Measurements from ENCODE around the gene ZFAND2B. TPM values are rescaled to one million over a fixed set of nuclear protein-coding genes. Genes with fewer than 3 reads are reported as not detected.
A peak's percentile ranks its signal among the peaks of the same experiment; 100 is the strongest.

The ZFAND2B gene
- total RNA-seq, 1 experiment from 2014 or later, result 19.5 TPM

DNA sequence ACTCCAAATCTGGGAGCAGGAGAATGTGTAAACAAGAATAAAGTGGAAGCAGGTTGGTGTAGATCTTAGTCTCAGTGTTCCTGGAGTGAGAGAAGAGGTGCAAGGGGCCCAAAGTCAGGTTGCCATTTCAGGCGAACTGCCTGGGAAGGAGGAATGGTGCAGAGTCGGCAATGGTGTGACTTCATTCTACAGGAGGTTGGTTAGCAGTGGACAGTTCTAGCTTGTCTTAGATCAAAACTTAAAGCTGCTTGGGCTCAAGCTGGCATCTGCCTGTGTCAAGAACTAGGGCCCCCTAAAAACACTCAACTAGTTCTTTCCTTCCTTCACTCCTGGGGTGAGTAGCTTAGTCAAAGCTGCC, 42.2 kb downstream of the ZFAND2B start (continued):
- TF ChIP-seq NR3C1 (CRISPR knock-in tag; conservative IDR thresholded peaks at IDR 0.05; ENCODE audit: low read depth) (no peak), ZNF317 (CRISPR knock-in tag; IDR thresholded peaks at IDR 0.05; ENCODE audit: borderline replicate concordance, low read depth) (no peak)

DNA sequence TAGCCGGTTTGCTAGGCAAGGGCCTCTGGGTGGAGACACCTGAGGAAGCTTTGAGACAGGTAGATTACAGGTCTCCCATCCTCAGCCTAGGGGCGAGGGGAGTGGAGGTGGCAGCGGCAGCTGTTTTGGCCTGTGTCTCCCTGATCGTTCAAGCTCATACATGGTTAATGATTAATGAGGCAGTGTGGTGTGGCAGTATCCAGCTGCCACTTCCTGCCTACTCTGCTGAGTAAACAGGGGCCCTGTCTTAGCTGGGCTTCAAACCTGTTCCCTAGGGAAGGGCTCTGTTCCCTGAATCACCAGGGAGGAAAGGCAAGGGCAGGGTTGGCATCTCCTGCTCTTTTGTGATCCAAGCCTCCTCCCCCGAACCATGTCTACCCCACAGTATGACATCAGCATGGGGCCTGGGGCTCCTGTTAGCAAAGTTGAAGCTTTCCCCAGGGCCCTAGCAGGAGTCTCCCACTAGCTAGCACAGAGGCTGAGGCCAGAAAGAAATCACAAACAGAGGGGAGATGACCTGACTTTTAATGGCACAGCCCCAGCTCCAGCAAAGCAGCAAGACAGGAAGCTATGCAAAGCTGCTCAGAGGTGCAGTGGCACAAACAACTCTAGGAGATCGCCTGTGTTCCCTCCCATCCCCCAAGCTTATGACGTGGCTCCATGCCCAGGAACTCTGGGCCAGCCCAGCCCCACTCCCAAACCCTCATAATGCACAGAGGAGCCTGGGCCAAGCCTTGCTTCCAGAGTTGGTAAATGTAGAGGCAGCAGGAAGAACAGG, 42.8 kb downstream of the ZFAND2B start:
- TF ChIP-seq GABPB1 (CRISPR knock-in tag; IDR thresholded peaks at IDR 0.05), result peak; percentile 43; the same call in 1 of the 2 replicates
- TF ChIP-seq JAZF1 (CRISPR knock-in tag; IDR thresholded peaks at IDR 0.05), result no peak
- Mint-ChIP-seq H3K4me3 (no peak overlapping the region), H3K4me1 (peaks cover 31% of the 10 kb centered on the region), H3K27me3 (ENCODE audit: low read depth) (peaks cover 31% of the 10 kb centered on the region), H3K9me3 (no peaks in the 10 kb centered on the region), H3K27ac (peak overlapping the region; percentile 76; the same call in 1 of the 2 replicates), H3K36me3 (peaks cover 19% of the 10 kb centered on the region; the same call in 1 of the 2 replicates)
- CTCF ChIA-PET, result interaction anchor here (0.6 to 3.0 kb wide), 11 partner anchors 13 to 246 kb away, joined by 3 to 25 read pairs (median 3); partner anchors contain the start of genes ANKZF1, ATG9A and DNAJB2
- DNase-seq (ENCODE audit: low spot score) (no peak), ATAC-seq (no peak)
- POLR2A ChIA-PET, result interaction anchor here (1.1 to 2.3 kb wide), 4 partner anchors 25 to 296 kb away, joined by 3 to 11 read pairs (median 5); partner anchors contain the start of gene ABCB6

DNA sequence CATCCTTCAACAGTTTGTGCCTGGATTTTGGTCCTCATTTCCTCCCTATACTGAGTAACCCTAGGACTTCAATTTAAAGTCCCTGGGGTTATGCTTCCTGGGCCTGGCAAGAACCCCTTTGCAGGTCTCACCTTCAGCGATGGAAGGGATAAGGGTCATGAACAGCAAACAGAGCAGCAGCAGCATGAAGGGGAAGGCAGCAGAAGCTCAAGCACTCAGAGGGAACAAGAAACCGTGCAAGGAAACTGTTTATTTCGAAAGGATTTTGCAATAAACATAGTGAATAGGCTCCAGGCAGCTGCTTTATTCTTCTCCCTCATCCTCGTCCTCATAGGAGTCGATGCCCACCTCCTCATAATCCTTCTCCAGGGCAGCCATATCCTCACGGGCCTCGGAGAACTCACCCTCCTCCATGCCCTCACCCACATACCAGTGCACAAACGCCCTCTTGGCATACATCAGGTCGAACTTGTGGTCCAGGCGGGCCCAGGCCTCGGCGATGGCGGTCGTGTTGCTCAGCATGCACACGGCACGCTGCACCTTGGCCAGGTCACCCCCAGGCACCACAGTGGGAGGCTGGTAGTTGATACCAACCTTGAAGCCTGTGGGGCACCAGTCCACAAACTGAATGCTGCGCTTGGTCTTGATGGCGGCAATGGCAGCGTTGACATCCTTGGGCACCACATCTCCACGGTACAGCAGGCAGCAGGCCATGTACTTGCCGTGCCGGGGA, 43.6 kb downstream of the ZFAND2B start:
- H3K36me3 Mint-ChIP-seq, result peaks cover 19% of the 10 kb centered on the region; the same call in 1 of the 2 replicates
- POLR2A ChIA-PET, result interaction anchor here (1.1 to 2.3 kb wide), 3 partner anchors 24 to 31 kb away, joined by 3 to 11 read pairs (median 3); partner anchors contain the start of gene ABCB6
- H3K27me3 Mint-ChIP-seq (ENCODE audit: low read depth), result peaks cover 39% of the 10 kb centered on the region
- H3K9me3 Mint-ChIP-seq, result no peaks in the 10 kb centered on the region
- DNase-seq (ENCODE audit: low spot score) (no peak), ATAC-seq (no peak)
- H3K4me3 Mint-ChIP-seq, result no peak overlapping the region
- TF ChIP-seq, protein P1, sequence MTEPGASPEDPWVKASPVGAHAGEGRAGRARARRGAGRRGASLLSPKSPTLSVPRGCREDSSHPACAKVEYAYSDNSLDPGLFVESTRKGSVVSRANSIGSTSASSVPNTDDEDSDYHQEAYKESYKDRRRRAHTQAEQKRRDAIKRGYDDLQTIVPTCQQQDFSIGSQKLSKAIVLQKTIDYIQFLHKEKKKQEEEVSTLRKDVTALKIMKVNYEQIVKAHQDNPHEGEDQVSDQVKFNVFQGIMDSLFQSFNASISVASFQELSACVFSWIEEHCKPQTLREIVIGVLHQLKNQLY (CRISPR knock-in tag; IDR thresholded peaks at IDR 0.05), result no peak
- TF ChIP-seq, protein P2, sequence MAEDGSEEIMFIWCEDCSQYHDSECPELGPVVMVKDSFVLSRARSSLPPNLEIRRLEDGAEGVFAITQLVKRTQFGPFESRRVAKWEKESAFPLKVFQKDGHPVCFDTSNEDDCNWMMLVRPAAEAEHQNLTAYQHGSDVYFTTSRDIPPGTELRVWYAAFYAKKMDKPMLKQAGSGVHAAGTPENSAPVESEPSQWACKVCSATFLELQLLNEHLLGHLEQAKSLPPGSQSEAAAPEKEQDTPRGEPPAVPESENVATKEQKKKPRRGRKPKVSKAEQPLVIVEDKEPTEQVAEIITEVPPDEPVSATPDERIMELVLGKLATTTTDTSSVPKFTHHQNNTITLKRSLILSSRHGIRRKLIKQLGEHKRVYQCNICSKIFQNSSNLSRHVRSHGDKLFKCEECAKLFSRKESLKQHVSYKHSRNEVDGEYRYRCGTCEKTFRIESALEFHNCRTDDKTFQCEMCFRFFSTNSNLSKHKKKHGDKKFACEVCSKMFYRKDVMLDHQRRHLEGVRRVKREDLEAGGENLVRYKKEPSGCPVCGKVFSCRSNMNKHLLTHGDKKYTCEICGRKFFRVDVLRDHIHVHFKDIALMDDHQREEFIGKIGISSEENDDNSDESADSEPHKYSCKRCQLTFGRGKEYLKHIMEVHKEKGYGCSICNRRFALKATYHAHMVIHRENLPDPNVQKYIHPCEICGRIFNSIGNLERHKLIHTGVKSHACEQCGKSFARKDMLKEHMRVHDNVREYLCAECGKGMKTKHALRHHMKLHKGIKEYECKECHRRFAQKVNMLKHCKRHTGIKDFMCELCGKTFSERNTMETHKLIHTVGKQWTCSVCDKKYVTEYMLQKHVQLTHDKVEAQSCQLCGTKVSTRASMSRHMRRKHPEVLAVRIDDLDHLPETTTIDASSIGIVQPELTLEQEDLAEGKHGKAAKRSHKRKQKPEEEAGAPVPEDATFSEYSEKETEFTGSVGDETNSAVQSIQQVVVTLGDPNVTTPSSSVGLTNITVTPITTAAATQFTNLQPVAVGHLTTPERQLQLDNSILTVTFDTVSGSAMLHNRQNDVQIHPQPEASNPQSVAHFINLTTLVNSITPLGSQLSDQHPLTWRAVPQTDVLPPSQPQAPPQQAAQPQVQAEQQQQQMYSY (CRISPR knock-in tag; IDR thresholded peaks at IDR 0.05), result no peak
- TF ChIP-seq, protein P3, sequence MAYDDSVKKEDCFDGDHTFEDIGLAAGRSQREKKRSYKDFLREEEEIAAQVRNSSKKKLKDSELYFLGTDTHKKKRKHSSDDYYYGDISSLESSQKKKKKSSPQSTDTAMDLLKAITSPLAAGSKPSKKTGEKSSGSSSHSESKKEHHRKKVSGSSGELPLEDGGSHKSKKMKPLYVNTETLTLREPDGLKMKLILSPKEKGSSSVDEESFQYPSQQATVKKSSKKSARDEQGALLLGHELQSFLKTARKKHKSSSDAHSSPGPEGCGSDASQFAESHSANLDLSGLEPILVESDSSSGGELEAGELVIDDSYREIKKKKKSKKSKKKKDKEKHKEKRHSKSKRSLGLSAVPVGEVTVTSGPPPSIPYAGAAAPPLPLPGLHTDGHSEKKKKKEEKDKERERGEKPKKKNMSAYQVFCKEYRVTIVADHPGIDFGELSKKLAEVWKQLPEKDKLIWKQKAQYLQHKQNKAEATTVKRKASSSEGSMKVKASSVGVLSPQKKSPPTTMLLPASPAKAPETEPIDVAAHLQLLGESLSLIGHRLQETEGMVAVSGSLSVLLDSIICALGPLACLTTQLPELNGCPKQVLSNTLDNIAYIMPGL (CRISPR knock-in tag; IDR thresholded peaks at IDR 0.05), result no peak
- TF ChIP-seq TEAD1 (CRISPR knock-in tag; IDR thresholded peaks at IDR 0.05), result no peak
- no peak for TF ChIP-seq SMAD3 (CRISPR knock-in tag; IDR thresholded peaks at IDR 0.05; ENCODE audit: borderline replicate concordance)
- no peak for TF ChIP-seq FOXJ3 (CRISPR knock-in tag; IDR thresholded peaks at IDR 0.05; ENCODE audit: borderline replicate concordance)
- TF ChIP-seq, protein P4, sequence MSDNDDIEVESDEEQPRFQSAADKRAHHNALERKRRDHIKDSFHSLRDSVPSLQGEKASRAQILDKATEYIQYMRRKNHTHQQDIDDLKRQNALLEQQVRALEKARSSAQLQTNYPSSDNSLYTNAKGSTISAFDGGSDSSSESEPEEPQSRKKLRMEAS (CRISPR knock-in tag; IDR thresholded peaks at IDR 0.05), result no peak
- TF ChIP-seq RELA (CRISPR knock-in tag; IDR thresholded peaks at IDR 0.05; ENCODE audit: borderline replicate concordance), result no peak
- TF ChIP-seq, protein P5, sequence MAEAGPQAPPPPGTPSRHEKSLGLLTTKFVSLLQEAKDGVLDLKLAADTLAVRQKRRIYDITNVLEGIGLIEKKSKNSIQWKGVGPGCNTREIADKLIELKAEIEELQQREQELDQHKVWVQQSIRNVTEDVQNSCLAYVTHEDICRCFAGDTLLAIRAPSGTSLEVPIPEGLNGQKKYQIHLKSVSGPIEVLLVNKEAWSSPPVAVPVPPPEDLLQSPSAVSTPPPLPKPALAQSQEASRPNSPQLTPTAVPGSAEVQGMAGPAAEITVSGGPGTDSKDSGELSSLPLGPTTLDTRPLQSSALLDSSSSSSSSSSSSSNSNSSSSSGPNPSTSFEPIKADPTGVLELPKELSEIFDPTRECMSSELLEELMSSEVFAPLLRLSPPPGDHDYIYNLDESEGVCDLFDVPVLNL (CRISPR knock-in tag; IDR thresholded peaks at IDR 0.05; ENCODE audit: borderline replicate concordance, low read depth), result no peak
- TF ChIP-seq ZNF232 (CRISPR knock-in tag; IDR thresholded peaks at IDR 0.05), result no peak
- TF ChIP-seq MYBL2 (CRISPR knock-in tag; IDR thresholded peaks at IDR 0.05), result no peak
- peaks cover 33% of the 10 kb centered on the region for H3K4me1 Mint-ChIP-seq
- no peak overlapping the region for H3K27ac Mint-ChIP-seq
- CTCF ChIA-PET, result interaction anchor here (1.0 to 3.0 kb wide), 6 partner anchors 28 to 220 kb away, joined by 3 to 25 read pairs (median 4); partner anchors contain the start of gene DNAJB2
